Hepatocyte (in vitro differentiated cells): ENCODE measurements around the gene LDLRAD4.

ENCODE experiments used
- CTCF ChIP-seq: fragments of 200-600 bp; sonication (generic); IDR thresholded peaks from 2 replicates; pipeline ENCODE4 v1.5.1; 2016; ENCODE audit warnings: antibody characterized with exemption, mild to moderate bottlenecking; ENCODE audit not compliant: poor library complexity
- EZH2 ChIP-seq: fragments of 200-600 bp; sonication (generic); IDR thresholded peaks from 2 replicates; pipeline ENCODE4 v1.6.1; 2016; ENCODE audit warnings: antibody characterized with exemption, mild to moderate bottlenecking, borderline replicate concordance

- TF ChIP-seq EZH2 (no peak), CTCF (no peak)
Observed at GRCh38 chr18:13580351-13580750, 361.8 kb downstream of the LDLRAD4 start.
